ENCODE results near the gene TMEM256.

The TMEM256 gene

DNA sequence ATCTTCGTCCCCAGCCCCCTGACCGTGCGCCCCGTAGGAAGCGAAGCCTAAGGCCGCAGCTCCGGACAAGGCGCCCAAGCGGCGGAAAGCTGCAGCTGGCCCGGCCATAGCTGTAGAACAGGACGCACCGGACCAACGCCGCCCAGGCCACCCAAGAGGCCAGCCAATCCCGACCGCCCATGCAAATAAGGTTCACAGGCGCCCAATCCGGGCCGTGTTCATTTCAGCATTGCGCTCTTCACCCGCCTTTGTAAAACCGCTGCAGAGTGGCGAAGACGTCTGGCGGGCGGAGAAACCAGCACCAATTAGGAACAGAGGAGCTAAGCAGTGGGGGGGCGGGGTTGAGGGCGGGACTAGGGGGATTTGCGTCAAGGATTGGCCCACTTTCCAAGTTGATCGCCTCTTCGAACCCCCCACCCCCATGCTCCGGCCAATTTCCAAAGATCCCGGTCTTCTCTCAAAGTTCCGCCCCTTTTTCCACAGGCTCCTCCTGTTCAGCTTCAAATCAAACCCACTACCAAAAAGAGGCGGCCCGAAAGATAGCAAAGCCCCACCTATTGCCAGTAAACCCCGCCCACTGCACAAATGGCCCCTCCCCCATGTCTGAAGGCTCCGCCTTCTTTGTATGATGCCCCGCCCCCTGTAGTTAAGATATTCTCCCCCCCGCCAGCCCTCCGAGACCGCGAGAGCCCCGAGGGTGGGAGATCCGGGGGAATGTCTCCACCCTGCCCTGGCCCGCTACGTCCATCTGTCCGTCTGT, at the start of gene TMEM256:
TMEM256 (minus strand) TSS at position 121 of the 760 bp plus-strand sequence; CDS start at position 108, 13 bp downstream.
- peak; percentile 89 for DNase-seq

DNA sequence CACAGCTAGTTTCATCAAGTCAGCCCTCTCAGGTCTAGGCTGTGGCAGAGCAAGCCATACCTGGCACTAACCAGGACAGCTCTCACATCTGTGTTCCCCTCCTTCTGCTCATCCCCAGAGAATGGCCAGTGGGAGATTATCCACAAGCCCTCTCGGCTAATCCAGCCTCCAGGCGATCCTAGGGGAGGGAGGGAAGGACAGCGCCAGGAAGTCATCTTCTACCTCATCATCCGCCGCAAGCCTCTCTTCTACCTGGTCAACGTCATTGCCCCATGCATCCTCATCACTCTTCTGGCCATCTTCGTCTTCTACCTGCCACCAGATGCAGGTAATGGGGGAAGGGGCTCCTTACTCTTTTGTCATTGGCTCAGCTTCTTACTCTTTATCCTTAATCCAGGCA, 44.6 kb upstream of the TMEM256 start:
- no peak for DNase-seq

DNA sequence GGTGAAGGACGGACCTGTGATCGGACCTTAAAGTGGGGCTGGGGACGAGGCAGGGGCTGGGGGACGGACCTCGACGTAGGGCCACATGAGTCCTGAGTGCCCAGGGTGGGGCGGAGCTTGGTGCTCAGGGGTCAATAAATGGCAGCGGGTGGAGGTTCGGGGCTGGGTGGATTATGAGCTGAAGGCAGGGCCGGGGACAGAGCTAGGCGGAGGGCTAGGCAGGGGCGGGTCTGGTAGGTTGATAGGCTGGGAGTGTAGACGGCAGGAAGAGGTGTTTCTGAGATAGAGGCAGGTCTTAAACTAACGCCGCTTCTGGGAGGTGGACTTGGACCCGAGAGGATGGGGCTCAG, 41.7 kb upstream of the TMEM256 start:
- DNase-seq, result no peak

DNA sequence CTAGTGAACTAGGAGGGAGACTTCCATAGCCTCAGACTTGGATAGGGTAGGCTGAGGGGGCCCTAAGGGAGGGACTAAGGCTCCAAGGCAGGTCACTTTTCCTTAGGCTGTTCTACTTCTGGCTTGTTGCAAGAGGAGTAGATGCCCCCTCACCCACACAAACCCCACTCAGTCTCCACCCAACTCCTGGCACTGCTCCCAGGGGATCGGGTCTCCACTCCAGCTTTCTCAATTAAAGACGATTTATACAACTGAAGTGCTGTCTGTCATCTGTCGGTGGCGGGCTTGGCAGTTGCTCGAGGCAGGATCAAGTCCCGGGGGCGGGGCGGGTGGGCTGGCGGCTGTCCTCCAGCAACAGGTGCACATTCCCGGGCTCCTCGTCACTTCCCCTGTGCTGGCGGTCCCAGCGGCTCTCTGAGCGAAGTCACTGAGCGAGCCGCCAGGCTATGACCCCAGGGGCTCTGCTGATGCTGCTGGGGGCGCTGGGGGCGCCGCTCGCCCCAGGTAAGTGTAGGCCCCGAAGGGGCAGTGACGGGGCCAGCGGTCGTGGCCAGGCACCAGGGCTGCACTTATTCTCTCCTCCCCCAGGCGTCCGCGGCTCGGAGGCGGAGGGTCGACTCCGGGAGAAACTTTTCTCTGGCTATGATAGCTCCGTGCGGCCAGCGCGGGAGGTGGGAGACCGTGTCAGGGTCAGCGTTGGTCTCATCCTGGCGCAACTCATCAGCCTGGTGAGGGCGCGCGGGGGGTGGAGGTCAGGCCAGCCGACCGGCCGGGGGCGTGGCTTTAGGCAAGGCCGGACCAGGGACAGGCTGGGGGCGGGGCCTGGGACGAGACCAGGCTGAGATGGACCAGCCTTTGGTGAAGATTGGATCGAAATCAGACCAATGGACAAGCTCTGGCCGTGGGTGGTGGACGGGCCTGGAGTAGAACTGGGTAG, 41.1 kb upstream of the TMEM256 start, which contains the start of gene CHRNB1:
CHRNB1 (plus strand) TSS at position 380 of the 937 bp plus-strand sequence; CDS start at position 447, 67 bp downstream.
- peak; percentile 12 for DNase-seq

DNA sequence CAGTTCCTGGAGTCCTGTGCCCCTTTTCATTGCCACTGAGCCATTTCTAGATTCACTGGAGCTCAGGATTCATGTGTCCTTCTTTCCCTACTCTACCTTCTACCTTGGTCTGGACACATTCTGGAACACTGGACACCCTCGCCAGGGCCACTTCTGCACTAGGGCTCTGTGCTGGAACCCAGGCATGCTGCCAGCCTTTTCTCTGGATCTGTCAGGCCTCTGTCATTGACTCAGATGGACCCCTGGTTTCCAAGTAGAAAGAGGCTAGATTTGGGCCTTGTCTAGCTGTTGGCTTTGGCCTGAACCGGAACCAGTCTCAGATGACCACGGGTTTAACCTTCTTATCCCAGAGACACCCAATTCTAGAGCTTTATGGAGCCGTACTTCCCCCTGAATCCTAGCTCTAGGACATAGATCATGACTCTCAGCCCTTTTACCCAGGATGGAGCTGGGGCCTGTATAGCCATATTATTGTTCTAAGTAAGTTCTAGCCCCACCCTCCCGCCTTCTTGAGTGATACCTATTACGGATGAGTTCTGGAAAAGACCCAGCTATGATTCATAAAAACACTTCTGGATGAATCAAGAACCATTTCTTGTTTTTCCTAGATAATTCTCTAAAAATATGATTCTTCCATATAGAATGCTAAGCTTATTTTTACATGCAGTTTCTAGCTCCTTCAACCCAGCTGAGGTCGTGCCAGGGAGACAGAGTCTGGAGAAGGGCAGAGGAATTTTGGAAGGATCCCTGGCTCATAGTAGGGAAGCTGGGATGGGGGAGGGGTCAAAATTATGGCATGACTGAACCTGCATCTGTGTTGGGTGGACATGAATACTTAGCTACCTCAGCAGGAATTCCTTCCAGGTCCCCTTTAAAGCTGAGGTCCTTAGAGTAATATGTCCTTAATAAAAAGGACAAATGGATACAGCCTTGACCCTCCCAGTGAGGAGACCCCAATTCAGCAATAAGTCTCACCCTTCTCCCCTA, 39.9 kb upstream of the TMEM256 start:
- no peak for DNase-seq

DNA sequence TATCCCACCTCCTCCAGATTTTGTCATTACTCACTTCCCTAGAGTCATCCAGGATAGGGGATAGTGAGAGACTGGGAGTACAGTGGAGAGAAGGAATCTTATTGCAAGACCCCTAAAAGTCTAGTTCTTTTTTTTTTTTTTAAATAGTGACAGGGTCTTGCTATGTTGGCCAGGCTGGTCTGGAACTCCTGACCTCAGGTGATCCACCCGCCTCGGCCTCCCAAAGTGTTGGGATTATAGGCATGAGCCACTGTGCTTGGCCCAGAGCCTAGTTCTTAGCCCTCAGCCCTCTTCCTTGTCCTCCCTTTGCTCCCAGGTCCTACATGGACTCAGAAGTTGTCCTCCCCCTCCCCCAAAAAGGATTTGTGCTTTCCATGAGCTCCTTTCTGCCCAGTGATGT, 38.2 kb upstream of the TMEM256 start:
- no peak for DNase-seq

DNA sequence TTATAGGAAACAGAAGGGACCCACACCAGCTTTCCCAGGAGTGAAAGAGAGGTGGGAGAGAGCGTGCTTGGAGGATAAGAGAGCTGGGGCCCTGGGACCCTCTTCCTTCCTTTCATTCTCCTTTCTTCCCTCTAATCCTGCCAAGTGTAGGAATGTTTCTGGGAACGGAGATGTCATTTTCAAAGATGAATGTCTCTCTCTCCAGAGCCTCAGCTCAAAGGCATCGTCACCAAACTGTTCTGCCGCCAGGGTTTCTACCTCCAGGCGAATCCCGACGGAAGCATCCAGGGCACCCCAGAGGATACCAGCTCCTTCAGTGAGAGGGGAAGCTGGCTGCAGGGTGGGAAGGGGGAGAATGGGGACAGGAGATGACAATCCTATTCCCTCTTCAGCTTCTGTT, 37.4 kb upstream of the TMEM256 start:
- DNase-seq, result no peak

DNA sequence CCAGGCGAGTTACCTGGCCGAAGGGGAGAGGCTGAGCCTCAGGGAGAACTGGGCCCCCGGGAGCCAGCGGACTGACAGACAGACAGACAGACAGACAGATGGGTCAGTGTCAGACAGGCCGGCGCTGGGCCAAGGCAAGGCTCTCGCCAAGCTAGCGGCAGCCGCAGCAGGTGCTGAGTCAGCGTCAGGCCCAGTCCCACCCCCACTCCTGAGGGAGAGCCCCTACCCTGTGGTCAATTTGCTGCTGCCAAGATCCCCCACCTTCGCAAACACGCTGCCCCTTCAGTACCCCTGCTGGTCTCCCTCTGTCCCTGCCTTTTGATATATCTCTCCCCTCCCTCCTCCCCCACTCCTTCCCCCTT, 36.9 kb upstream of the TMEM256 start:
- no peak for DNase-seq

DNA sequence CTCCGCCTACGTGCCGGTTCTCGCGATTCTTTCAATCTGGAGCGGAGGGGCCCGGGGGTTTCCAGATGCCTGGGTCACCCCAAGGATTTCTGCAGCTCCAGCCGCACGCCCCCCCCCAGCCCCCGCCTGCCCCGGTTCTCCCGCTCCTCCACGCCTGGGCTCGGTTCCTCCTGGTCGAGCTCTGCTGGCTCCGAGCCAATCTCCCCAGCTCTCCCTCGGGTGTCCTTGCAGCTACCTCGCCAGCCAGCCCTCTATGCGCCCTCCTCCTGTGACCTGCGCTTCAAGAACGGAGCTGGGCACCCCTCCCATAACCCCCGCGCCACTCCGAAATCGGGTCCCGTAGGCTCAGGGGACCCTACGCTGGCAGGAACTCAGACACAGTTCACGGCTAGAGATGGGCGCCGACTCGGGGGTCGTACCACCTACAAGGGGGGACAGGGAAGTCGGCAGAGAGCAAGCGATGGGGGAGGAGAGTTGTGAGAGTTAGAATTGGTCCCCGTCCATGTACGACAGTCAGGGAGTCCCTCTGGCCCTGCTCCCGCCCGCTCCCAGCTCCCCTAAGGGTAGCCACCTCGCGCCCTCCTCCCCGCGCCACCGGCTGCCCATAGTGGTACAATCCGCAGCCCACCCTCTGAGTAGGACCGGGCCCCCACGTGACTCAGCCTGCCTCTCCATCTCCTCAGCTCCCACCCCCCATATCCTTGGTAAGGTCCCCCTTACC, 36.4 kb upstream of the TMEM256 start:
- DNase-seq, result no peak

DNA sequence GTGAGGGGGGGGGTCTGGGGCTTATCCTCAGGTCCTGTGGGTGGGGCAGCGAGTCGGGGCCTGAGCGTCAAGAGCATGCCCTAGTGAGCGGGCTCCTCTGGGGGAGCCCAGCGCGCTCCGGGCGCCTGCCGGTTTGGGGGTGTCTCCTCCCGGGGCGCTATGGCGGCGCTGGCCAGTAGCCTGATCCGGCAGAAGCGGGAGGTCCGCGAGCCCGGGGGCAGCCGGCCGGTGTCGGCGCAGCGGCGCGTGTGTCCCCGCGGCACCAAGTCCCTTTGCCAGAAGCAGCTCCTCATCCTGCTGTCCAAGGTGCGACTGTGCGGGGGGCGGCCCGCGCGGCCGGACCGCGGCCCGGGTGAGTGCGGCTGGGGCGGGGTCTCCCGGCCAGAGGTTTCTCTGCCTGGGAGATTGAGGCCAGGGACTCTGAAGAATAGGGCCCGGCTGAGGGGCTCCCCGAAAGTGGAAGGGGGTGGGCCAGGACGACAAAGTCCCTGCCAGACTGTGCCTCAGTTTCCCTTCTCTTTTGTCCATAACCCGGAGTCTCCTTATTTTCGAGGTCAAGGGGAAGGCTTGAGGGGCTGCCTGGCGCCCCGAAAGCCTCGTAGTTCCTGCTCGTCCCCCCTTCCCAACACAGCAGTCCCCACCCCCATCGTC, 35.7 kb upstream of the TMEM256 start, which contains the start of gene FGF11:
FGF11 (plus strand) TSS at position 51 of the 651 bp plus-strand sequence; CDS start at position 160, 109 bp downstream.
- no peak for DNase-seq

DNA sequence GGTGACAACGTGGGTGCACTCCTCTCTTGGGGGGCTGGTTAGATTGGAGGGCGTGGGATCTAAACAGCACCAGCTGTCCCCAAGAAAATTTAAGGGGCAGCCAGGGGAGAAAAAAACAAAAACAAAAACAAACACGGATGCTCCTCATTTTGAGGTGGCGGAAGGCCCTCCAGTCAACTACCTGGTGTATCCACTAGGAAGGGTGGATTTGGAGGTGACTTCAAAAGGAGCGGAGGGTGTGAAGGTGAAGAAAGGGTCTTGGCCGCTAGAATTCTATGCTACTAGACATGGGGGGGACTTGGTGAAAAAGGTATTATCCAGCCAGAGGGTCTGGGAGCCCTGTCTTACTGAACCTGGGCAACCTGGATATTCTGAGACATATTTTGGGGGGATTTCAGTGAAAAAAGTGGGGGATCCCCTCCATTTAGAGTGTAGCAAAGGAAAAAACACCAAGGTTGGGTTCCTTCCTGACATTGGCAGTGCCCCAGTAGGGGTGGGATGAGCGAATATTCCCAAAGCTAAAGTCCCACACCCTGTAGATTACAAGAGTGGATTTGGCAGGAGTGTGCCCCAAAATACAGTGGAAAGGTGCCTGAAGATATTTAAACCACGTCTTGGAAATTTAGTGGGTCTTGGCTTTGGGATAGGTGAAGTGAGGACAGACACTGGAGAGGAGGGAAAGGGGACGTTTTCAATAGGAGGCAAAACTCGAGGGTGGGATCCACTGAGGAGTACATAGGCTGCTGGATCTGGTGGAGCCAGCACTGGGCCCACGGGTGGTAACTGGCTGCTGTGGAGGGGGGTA, 35.0 kb upstream of the TMEM256 start:
- DNase-seq, result no peak

DNA sequence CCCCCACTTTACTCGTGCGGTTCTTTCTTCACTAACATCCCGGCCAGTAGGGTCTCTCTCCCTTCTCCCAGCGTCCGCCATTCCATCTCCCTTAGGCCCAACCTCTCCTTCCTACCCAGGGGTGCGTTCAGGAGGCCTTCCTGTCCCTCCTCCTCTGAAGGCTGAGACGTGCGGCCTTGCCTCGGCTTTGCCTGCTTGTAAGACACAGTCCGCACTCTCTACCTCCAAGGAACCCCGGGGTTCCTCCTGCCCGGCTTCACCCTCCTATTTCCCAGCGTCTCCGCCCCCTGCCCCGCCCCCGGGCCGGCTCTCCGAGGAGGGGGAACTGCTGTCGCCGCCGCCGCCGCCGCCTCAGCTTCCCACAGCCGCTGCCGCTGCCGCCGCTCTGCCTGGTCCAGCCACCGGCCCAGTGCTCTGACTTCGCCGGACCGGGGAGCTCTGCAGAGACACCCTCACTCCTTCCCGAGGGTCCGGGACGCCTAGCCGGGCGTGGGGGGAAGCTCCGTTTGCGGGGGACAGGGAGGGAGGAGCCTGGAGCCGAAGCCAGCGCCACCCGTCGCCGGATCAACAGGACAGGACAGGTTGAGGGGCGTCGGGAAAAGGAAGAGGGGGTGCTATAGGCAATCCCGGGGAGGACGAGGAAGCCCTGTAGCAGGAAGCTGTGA, 34.2 kb upstream of the TMEM256 start:
- no peak for DNase-seq

DNA sequence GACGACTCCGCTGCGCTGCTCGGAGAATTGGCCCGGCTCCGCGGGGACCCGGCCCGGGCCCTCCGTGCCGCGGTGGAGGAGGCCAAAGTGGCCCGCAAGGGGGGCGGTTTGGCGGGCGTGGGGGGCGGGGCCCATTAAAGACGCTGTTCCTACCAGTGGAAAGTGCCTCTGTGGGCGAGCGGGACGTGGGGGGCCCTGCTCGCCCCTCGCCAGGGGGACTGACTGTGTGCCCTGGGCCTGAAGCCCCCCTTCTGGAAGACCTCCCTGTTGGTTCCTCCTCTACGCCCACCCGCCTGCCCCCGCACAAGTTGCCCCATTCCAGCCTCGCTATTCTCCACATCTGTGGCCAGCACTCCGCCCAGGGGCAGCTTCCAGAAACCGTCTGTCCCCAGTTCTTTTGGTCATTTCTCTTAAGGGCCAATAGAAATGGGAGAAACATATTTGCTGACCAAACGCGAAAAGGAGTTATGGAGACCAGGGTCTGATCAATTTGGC, 33.5 kb upstream of the TMEM256 start:
- DNase-seq, result no peak

DNA sequence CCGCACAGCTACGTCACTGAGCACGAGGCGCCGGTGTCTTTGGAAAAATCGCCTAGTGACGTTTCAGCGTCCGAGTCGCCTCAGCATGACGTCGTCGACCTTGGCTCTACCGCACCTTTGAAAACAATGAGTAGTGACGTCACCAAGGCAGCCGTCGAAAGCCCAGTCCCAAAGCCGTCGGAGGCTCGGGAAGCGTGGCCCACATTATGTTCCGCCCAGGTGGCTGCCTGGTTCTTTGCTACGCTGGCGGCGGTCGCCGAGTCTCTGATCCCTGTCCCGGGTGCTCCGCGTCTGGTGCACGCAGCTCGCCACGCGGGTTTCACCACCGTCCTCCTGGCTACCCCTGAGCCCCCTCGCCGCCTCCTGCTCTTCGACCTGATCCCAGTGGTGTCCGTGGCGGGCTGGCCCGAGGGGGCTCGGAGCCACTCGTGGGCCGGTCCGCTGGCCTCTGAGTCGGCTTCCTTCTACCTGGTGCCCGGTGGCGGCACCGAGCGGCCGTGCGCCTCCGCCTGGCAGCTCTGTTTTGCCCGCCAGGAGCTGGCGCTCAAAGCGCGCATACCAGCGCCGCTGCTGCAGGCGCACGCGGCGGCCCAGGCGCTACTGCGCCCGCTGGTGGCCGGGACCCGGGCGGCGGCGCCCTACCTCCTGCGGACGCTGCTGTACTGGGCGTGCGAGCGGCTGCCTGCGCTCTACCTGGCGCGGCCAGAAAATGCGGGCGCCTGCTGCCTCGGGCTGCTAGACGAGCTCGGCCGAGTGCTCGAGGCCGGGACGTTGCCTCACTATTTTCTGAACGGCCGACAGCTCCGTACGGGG, 32.9 kb upstream of the TMEM256 start:
- peak; percentile 60 for DNase-seq

DNA sequence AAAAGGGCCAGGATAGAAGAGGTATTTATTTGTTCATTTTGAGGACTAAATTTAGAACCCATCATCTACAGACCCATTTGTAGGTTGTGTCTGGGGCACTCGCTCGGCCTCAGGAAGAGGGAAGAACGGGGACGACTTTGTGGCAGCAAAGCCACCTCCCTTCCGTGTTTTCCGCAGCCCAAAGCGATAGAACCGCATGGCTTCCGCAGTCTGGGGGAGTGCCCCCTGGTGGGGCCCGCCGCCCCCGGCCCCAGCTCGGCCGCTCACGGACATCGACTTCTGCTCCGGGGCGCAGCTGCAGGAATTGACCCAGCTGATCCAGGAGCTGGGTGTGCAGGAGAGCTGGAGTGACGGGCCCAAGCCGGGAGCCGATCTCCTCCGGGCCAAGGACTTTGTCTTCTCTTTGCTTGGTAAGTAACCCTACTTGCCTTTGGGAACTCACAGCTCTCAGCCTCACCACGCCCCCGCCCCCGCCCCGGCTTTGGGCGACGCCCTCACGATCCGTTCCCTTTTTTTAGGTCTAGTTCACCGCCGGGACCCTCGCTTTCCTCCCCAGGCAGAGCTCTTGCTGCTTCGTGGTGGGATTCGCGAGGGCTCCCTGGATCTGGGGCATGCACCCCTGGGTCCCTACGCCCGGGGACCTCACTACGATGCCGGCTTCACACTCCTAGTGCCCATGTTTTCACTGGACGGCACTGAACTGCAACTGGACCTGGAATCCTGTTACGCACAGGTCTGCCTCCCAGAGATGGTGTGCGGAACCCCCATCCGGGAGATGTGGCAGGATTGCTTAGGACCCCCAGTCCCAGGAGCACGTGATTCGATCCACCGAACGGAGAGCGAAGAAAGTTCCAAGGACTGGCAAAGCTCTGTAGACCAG, 32.0 kb upstream of the TMEM256 start:
- no peak for DNase-seq

DNA sequence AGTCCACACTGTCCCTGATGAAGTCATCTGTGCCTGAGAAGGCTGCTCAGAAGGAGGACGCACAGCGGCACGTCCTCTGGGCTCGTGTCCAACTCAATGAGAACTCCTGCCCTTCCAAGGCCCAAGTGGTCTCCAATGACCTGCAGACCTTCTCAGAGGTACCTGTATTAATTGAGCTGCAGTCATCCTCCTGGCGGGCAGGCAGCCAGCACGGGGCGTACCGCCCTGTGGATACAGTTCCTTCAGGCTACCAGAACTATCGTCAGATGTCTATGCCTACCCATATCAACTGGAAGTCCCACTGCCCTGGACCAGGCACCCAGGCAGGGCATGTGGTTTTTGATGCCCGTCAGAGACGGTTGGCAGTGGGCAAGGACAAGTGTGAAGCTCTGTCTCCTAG, 28.4 kb upstream of the TMEM256 start:
- no peak for DNase-seq

DNA sequence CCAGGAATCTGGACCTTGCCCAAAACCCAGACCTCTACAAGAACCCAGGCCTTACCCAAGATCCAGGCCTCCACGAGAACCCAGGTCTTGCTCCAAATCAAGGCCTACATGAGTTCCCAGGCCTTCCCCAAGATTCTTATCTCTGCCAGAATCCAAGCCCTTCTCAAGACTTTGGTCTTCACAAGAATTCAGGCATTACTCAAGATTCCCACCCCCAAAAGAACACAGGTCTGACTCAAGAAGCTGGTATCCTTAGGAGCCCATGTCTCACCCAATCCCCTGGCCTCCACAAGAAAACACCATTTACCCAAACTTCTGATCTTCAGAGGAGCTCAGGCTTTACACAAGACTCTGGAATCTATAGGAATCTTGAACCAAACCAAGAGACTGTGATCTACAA, 27.3 kb upstream of the TMEM256 start:
- DNase-seq, result no peak

DNA sequence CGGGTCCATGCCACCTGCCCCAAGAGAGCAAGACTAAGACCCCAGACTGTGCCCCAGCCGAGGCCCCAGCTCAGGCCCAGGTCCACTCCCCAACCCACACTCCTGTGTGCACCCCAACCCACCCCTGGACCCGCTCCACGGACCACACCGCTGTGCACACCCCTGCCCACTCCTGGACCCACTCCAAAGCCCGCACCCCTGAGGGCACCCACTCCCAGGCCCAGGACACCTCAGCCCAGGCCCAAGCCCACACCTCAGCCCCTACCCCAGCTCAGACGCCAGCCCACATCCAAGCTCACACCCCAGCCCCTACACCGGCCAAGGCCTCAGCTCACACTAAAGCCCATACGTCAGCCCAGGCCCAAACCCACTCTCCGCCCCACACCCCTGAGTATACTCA, 25.8 kb upstream of the TMEM256 start:
- no peak for DNase-seq

Measured in NCI-H2029 (cell line).